A204.1 (cell line): ENCODE data around the gene S100A2.
"Not testable (repeated sequence)": the region's sequence is repeated elsewhere in the genome, so short reads cannot be mapped to it uniquely, and the experiment has no call there.

Experiments used
- FAIRE-seq: peaks from 2 replicates; lab custom pipeline; 2012; peaks lifted over from hg19 to GRCh38; lab: Jason Lieb, UNC

The S100A2 gene

DNA sequence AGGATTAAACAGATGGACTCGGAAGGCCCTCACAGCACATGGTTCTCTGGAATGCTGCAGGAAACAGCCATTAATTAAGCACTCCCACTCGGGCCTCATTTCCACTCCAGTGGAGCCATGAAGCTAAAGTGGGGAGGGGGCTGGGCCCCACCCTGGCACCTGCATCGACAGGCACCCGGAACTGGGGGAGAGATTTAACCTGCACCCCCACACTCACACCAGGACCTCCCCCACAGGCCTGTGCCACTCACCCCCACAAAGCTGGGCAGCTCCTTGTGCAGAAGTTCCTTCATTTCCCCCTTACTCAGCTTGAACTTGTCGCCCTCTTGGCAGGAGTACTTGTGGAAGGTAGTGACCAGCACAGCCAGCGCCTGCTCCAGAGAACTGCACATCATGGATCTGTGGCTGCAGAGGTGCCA, 2.2 kb downstream of the S100A2 start:
- no peak for FAIRE-seq

DNA sequence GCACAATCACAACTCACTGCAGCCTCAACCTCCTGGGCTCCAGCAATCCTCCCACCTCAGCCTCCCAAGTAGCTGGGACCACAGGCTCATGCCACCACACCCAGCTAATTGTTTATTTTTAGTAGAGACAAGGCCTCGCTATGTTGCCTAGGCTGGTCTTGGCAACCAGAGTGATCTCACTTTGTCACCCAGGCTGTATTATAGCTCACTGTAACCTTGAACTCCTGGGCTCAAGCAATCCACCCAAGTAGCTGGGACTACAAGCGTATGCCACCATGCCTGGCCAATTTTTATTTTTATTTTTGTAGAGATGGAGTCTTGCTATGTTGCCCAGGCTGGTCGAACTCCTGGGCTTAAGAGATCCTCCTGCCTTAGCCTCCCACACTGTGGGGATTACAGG, 3.6 kb downstream of the S100A2 start:
- FAIRE-seq = not testable (repeated sequence)

DNA sequence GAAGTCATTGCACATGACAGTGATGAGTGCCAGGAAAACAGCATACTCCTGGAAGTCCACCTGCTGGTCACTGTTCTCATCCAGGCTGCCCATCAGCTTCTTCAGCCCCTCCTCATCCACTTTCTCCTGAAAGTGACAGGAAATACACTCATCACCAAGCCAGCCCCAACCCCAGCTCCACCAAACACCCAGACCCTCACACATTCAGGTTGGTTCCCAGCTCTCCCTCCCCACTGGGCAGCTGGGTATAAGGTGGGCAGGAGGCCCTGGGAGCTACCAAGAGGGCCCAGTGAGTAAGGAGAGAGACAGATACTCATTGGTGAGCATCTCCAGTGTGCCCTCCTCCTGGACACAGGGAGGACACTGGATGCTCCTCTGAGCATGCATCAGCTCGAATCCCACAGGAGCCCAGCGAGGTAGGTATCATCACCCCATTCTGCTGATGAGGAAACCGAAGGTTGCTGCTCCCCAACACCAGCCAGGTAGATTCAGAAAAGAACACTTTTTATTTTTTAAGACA, 4.1 kb downstream of the S100A2 start:
- FAIRE-seq = no peak

DNA sequence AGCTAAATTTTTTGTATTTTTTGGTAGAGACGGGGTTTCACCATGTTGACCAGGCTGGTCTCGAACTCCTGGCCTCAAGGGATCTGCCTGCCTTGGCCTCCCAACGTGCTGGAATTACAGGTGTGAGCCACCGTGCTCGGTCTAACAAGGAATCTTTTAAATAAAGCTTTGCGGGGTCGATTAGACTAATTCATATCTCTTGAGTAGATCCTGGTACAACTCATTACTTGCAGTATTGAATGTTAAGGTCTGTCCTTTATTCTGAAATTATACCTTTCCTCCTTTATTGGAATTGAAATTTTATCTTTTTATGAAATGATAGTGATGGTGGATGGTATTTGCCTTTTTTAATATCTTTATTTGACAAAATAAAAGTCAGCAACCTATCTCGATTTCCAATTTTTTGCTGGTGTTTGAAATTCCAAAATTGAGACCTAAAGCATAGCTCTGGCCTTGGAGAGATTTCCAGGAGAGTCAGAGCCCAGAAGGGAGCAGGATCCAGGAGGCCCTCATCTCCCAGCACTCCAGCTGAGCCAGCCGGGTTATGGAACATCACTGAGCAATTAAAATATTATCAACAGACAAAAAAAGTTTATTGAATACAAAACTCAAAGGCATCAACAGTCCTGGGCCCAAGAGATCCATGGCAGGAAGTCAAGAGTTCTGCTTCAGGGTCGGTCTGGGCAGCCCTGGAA, 4.7 kb downstream of the S100A2 start:
- no peak for FAIRE-seq

DNA sequence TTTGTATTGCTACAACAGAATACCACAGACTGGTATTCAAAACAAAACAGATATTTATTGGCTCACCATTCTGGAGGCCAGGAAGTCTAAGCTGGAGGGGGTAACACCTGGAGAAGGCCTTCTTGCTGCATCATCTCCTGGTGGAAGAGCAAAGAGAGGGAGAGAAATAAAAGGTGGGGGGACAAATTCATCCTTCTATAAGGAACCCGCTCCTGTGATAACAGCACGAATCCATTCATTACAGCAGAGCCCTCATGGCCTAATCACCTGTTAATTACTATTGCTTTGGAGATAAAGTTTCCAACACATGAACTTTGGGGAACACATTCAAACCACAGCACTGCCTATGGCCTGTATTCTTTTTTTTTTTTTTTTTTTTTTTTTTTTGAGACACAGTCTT, 5.4 kb downstream of the S100A2 start:
- no peak for FAIRE-seq

DNA sequence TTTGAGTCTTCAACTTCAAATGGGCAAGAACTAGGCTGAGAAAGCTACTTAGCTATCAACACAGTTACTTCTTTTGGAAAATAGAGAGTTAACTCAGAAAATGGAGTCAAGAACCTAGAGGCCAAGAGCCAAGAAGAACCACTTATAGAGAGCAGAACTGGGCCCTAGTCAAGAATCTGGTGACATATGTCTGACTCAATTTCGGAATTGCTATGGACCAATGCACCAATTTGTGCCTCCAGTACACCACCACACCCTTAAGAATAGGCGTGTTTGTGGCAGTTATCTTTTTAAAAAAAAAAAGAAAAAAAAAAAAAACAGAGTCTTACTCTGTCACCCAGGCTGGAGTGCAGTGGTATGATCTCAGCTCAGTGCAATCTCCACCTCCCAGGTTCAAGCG, 7.8 kb downstream of the S100A2 start:
- no peak for FAIRE-seq

DNA sequence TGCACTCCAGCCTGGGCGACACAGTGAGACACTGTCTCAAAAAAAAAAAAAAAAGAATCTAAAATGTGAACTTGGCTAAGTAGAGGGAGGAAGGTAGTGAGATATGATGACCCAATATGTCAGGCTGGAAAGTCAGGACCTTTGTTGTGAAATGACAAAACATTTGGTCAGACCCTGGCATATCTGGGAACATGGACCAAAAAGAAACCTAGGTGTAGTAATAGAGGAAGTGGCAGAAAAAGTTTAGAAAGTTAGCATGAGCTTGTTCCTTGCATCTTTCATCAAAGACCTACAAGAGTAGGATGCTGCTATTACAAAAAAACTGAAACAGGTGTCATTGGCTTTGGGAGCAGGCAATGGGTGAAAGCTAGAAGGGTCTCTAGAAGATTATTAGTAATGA, 9.3 kb downstream of the S100A2 start:
- no peak for FAIRE-seq

DNA sequence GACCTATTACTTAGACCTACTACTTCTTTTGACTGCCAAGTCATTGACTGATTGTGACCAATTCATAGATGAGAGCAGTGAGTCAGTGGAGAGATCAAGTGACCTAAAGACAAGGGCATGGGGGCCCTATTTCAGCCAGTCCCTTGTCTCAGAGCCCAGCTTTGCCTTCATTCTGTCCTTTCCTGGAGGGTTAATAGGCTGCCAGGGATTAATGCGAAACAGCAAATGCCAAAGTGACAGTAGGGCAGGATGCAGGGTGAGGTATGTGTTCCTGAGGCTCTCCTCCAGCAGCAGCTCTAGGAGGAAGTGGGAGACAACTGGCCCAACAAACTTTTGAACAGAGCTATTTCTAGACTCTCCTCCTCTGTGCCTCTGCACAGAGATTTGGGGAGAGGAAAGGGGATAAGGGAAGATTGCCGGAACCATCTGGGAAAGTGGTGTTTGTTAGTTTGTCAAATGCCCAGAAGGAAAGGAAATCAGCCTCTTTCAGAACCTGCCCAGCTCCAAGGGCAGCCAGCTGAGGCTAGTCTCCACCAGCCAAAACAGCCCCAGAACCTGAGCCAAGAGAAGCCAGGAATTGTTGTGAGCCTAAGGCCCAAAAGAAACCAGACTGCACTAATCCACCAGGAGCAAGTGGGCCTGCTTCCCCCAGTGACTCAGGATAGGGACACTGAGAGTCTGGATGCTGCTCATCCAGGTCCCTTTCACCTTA, 11.7 kb downstream of the S100A2 start:
- no peak for FAIRE-seq

DNA sequence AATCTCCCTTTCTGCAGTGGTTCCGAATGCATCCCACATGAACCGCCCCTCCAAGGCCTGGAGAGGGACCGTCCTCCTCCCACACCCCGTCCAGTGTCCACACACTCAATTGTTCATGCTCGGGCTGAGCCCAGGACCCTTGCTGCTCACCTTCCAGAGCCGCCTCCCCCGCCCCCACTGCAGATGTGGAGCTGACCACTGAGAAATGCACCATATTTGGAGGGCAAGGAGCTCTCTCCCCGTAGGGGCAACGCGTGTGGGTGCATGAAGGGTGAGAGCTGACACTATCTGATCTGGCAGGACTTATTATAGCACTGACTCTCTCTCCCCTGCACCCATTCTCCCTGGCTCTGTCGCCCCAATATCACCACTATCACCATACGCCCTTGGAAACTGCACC, 12.5 kb downstream of the S100A2 start:
- FAIRE-seq = no peak

DNA sequence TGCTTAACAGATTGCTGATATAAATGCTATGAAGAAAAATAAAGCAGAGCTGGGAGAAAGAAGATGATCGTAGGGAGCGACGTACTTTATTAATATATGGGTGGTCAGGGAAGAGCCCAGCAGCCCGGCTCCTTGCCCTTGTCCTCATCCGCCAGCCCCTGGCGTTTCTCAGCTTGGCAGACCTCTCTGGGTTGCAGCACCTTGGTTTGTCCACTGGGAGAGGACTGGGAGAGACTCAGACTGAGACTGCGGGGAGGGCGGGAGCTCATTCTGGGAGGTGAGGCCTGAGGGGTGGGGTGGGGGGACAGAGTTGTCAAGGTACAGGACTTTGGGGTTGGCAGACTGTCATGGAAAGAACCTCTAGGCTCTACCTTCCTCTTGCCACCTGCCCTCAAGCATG, 13.3 kb downstream of the S100A2 start:
- FAIRE-seq = no peak

DNA sequence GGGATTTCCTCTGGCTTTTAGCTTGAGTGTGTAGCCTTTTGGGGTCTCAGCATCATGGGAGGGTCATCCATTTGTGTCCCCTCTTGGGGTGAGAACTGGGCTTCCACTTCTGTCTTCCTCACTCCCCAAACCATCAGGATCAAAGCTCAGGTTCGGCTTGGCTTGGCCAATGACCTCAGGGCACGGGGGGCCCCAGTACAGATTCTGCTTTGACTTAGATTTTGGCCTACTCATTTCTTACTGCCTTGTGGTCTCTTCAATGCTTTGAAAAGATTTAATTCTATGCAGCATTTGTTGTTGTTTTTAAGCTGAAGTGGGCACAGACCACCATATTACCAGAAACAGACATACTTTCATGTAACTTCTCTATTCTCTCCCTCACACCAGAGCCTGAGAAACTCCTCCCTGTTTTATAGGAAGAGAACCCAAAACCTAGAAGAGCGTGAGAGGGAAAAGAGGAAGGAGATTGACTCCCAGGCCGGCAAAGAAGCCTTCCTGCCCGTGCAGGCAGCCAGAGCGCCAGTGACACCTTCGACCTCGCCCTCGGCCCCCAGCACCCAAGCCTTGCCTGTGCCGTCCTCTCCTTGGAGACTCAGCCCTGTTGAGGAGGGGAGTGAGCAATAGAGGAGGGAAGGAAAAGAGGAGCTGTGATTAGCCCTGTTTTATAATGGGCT, 14.7 kb downstream of the S100A2 start:
- FAIRE-seq = no peak

DNA sequence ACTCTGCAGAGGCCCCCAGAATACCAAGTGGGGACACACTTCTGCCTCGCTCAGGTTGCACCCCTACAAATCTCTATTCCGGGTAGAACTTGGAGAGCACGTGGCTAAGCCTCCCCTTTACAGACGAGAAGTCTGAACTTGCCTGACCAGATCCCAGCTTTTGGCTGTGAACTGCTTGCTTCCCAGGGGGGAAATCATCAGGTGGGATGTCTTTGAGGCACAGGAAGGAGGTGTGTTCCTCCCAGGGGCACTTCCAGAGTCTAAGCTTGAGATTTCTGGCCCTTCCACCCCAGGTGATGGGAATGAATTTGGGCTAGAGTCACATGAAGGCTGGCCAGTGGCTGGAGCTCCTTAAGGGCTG, 15.3 kb downstream of the S100A2 start:
- FAIRE-seq = no peak

DNA sequence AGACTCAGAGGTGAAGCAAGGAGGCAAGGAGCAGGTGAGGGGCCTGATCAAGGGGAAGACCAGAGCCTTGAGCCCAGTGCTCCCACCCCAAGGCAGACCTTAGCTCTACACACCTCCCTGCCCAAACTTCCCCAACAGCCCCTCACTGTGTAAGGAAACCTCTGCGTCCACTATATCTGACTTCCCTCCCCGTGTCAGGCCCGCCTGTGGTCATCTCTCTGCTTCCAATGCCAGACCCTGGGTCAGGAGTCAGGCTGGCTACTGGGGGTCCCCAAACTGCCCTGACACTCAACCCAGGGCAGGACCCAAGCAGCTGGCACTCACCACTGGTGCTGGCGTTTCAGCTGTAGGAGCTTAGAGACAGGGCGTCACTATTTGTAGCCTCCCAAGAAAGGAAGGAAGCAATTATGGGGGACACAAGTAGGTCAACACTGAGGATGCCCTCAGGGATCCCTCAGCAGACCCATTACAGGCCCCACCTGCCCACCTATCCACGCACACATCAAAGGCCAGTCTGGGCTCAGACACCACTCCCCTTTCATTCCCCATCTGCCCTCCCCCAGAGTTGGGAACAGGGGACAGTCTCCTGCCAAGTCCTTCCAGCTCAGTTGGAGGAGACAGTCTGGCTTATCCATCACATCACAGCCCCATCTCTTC, 15.8 kb downstream of the S100A2 start:
- no peak for FAIRE-seq

DNA sequence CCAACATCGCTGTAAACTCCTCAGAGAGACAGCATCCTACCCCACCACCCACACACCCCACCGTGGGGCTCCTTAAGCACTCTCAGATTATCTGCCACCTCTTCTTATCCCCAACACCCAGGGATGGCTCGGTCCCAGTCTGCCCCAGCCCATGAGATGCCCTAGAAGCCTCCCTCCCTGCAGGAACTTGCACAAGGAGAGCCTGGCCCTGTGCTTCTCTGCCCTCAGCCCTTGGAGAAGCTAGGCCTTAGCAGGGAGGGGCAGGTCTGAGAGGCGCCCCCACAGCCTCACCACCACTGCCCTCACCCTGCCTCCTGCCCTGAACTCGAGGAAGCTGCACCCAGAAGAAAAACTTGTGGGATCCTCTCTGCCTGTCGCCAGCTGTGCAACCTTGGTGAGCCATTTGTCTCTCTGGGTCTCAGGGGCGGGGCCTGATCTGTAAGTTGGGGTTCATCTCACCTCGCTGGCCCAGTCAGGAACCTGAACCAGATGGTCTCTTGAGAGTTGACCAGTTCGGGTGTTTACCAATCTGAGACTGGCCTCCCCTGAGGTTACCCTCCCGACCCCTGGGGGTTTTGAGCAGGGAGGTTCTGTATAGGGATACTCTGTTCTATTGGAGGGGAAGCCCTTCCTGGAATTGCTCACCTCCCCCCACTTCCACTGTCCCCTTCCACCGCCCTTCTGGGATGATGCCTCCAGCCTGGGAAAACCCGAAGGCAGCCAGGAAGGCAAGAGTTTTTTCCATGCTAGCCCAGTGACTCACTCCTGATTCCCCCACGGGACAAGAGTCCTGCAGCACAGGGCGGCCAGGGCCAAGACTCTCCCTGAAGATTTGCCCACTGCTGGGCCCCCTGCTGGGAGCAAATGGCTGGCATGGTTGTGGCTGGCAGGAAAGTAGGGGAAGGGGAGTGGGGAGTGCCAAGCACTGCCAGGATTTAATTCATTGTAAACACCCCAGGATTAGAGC, 16.6 kb downstream of the S100A2 start, which contains the start of gene S100A3:
Gene S100A3, minus strand, starts transcription at position 537 of the 967 bp plus-strand sequence. CDS start 773 bp downstream, outside the sequence.
- FAIRE-seq = no peak

DNA sequence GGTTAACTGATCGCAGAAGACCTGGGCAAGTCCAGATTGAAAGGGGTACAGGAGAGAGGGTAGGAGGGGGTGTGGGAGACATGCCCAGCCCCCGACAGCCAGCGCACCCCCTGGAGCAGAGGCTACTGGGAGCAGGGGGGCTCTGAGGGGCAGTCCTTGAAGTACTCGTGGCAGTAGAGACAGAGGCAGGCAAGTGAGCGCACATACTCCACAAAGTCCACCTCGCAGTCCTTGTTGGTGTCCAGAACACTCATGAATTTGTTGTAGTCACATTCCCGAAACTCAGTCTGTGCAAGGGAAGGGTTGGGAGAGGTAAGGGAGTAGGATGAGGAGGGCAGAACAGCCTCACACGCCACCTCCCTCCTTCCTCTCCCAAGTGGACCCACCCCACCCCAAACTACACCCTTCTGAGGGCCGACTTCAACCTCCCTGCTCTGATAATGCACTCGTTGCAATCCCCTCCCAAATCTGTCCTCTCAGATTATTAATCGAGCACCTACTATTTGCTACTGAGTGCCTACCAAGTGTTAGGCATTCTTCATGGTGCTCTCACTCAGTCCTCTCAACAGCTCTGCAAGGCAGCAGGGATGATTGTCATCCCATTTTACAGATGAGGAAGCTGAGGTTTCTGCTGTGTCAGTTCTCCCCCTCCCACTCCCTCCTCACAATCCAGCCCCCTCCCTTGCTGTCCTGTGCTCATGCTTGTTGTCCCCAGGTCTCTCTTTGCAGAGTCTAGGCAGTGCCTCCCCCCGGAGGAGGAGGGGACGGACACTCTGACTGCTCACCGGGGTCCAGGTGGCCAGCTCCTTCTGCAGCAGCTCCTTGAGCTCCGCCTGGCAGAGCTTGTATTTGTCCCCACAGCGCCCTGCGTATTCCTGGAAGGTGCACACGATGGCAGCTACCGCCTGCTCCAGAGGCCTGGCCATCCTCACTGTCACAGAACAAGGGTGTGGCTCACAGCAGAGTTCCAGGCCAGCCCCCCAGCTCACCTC, 17.8 kb downstream of the S100A2 start:
- FAIRE-seq = no peak

DNA sequence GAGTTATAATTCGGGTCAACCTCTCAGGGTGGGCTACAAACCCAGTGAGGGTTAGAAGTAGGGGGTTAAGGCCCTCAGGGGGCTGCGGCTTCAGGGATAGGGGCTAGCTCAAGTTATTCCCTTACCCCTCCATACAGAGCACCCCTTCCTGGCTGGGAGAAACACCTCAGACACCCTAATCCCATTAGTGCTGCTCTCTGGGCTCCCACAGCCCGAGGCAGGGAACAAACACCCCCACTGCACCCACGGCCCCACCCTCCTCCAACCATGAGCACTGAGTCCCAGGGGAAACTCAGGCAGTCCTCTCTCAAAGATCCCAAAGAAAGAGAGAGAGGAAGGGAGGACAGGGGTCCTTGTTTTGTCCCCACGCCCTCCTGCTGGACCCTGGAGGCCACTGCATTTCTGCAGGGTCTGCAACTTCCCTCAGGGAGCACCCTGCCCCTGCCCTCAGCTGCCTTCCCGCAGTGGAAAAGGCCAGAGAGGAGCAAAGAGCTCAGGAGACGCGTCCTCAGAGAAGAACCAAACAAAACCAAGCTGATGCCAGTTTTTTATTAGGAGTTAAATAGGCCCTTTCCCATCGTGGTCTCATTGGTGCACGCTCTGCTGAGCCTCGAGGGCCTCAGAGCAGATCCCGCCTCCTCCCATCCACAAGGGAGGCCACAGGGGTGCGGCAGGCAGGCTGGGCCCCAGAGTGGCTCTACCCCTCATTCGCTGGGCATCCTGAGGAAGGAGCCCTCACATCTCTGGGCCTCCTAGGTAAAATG, 18.7 kb downstream of the S100A2 start:
- FAIRE-seq = no peak

DNA sequence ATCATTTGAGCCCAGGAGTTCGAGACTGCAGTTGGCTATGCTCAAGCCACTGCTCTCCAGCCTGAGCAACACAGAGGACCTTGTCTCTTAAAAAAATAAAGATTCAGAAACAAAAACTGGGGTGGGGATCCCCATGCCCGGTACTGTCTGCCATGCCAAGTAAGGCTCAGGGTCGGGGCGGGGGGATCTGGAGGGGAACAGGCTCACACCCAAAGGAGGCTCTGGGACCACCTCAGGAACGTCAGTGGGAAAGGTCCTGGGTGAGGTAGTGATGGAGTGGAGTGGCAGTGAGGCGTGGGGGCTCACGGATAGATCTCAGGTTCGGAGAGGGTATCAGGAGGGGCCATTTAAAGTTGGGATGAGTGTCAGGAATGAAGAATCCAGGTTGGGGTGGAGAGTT, 19.3 kb downstream of the S100A2 start:
- FAIRE-seq = no peak

DNA sequence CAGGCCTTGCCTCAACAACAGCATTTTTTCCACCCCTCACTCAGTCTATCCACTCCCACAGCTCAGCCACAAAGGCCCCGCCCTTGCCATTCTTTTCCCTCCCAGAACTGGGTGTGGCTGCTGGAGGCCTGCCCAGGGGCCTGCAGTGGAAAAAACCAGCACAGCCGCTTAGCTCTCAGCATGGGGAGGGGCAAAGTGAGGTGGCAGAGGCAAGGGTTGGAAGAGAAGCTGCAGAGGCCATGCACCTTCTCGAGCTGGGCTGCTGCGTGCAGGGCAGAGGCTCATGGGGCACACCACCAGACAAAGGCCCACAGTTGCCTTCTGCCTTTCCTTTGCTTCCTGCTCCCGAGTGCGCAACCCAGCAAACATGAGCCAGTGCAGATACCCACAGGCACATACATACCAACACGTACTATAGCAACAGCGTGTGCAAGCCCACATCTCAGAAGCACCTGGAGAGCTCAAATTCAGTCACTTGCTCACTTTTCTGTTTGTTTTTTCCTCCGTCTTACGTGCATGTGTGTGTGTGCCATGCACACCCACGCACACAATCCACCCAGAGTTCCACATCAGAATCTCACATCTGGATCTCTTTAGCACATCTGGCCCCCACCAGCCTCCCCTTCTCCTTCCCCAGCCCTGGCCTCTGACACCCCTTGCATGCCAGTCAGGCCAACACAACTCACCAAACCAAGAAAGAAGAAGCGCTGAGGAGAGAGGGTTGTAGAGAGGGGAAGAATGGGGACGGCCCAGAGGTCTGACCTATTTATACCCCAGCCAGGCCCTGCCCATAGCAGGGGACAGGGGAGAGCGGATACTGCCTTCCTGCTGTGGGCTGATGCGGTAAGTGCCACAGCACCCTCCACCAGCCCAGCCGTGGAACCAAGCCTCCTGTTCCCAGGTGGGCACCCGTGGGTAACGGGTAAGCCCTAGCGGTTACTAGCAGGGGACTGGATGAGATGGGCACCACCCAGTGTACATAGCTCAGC, 20.3 kb downstream of the S100A2 start, which contains the start of gene S100A4:
Gene S100A4, minus strand, starts transcription at position 740 of the 989 bp plus-strand sequence. CDS start 1,012 bp downstream, outside the sequence.
- no peak for FAIRE-seq
